ENCODE measurements around the gene SSUH2.
A peak's percentile ranks its signal among the peaks of the same experiment; 100 is the strongest.

Gene SSUH2

GRCh38 chr3:8618950-8619349, 25.6 kb downstream of the SSUH2 start:
- TF ChIP-seq CTCF (IDR thresholded peaks at IDR 0.05; ENCODE audit: insufficient read depth, missing control alignments) = no peak
- FAIRE-seq = no peak
- no peak for DNase-seq (ENCODE audit: insufficient read length, low spot score)

DNA sequence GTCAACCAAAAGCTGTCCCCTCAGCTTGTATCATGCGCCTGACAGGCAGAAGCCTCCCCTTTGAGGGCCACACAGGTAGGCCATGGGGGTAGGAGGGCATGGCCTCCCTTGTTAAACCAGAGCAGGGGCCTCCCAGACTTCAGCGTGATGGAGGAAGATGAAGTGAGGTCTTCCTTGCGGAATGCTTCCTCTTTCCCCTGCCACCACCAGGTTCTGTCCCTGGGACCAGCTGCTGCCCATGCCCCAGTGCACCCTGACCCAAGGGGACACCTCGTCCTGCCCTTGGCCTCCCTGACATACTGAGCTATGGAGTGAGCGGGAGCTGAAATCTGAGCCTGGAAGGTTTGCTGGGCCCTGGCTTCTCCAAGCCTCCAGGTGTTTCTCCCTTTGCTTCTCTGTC, 26.7 kb downstream of the SSUH2 start:
- TF ChIP-seq CTCF (IDR thresholded peaks at IDR 0.05; ENCODE audit: insufficient read depth, missing control alignments) = no peak
- FAIRE-seq (no peak), DNase-seq (ENCODE audit: insufficient read length, low spot score) (no peak)

- no peak for TF ChIP-seq CTCF (IDR thresholded peaks at IDR 0.05; ENCODE audit: insufficient read depth, missing control alignments)
- DNase-seq (ENCODE audit: insufficient read length, low spot score) (no peak), FAIRE-seq (no peak)
Measured at GRCh38 chr3:8610951-8611350, 33.6 kb downstream of the SSUH2 start.

DNA sequence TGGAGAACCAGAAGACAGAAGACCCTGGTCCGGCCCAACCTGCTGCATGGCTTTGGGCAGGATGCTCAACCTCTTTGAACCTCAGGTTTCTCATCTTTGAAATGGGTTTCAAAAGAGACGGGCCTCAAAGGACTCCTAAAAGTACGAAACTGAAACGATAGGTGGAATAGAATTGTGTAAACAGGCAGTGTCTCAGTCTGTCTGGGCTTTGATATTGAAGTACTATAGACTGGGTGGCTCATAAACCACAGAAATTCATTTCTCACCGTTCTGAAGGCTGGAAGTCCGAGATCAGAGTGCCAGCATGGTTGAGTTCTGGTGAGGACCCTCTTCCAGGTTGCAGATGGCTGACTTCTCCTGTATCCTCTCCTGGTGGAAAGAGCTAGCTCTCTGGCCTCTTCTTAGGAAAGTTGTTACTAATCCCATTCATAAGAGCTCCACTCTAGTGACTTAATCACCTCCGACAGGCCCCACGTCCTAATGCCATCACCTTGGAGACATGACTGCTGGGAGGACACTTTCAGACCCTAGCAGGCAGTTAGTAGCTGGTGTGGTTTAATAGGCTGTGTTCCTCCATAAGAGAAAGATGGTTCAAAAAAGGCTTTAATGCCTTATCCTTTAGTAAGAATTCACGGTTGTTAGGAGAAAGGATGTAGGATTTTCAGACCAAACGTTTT, 35.7 kb downstream of the SSUH2 start:
- no peak for TF ChIP-seq CTCF (IDR thresholded peaks at IDR 0.05; ENCODE audit: insufficient read depth, missing control alignments)
- FAIRE-seq = no peak
- no peak for DNase-seq (ENCODE audit: insufficient read length, low spot score)

GRCh38 chr3:8608041-8608790, 36.4 kb downstream of the SSUH2 start:
- DNase-seq (ENCODE audit: insufficient read length, low spot score) = no peak
- no peak for TF ChIP-seq CTCF (IDR thresholded peaks at IDR 0.05; ENCODE audit: insufficient read depth, missing control alignments)
- FAIRE-seq = no peak

- TF ChIP-seq CTCF (IDR thresholded peaks at IDR 0.05; ENCODE audit: insufficient read depth, missing control alignments) = peak; percentile 18
- DNase-seq (ENCODE audit: insufficient read length, low spot score) (no peak), FAIRE-seq (no peak)
Measured at GRCh38 chr3:8607234-8608040, 37.2 kb downstream of the SSUH2 start.
